ENCODE measurements around the gene KCNK3.
"Not testable (repeated sequence)": the region's sequence is repeated elsewhere in the genome, so short reads cannot be mapped to it uniquely, and the experiment has no call there.

- not testable (repeated sequence) for TF ChIP-seq EZH2 (IDR thresholded peaks at IDR 0.05; ENCODE audit: insufficient read depth, poor library complexity, severe bottlenecking); EZH2phosphoT487 (IDR thresholded peaks at IDR 0.05; ENCODE audit: insufficient read depth, low read depth)
Observed at GRCh38 chr2:26749787-26750420, 57.4 kb downstream of the KCNK3 start.
